Gastrocnemius medialis (tissue), 4 donors: ENCODE data around the gene TPK1. TPM values are rescaled to one million over a fixed set of nuclear protein-coding genes. Genes with fewer than 3 reads are reported as not detected.
A peak's percentile ranks its signal among the peaks of the same experiment; 100 is the strongest.
"Not testable (repeated sequence)": the region's sequence is repeated elsewhere in the genome, so short reads cannot be mapped to it uniquely, and the experiment has no call there.

Source experiments
- ATAC-seq, 2 donors: fragments of 150-250 bp; one replicate each; pipeline ENCODE4 v1.9.1; 2016
- DNase-seq, 2 donors: peaks; one replicate each; pipeline ENCODE4 v3.0.0-alpha.2; 2019
- H3K27ac ChIP-seq, 4 donors: fragments of 200-600 bp; sonication (generic); 1 replicate in 1 of 4; 2 replicates in 3 of 4; pipeline ENCODE4 v1.5.1; 2016 to 2018; ENCODE audit warnings: mild to moderate bottlenecking in 2 of 4, moderate library complexity in 1 of 4
- H3K27me3 ChIP-seq, 3 donors: fragments of 200-600 bp; sonication (generic) in 2 of 3; 1 replicate in 1 of 3; 2 replicates in 2 of 3; pipeline versions ENCODE4 v1.5.1 to v1.6.0; 2016 to 2019; ENCODE audit warnings: mild to moderate bottlenecking in 1 of 3, moderate library complexity in 1 of 3
- H3K36me3 ChIP-seq, 2 donors: fragments of 200-600 bp; sonication (generic) in 1 of 2; one replicate each; pipeline ENCODE4 v1.5.1; 2017 to 2018
- H3K4me1 ChIP-seq, 2 donors: fragments of 200-600 bp; sonication (generic) in 1 of 2; one replicate each; pipeline ENCODE4 v1.5.1; 2016 to 2017; ENCODE audit warnings: mild to moderate bottlenecking in 2 of 2
- H3K4me3 ChIP-seq, 4 donors: fragments of 200-600 bp; sonication (generic) in 3 of 4; 1 replicate in 1 of 4; 2 replicates in 3 of 4; pipeline ENCODE4 v1.5.1; 2016 to 2019; ENCODE audit warnings: mild to moderate bottlenecking in 2 of 4
- H3K9me3 ChIP-seq, 3 donors: fragments of 200-600 bp; sonication (generic) in 2 of 3; 1 replicate in 1 of 3; 2 replicates in 2 of 3; pipeline ENCODE4 v1.5.1; 2016 to 2019
- POLR2A ChIP-seq, 2 donors: fragments of 450-650 bp; IDR thresholded peaks; one replicate each; pipeline ENCODE4 v1.6.1; 2017; ENCODE audit warnings: antibody characterized with exemption in 2 of 2, mild to moderate bottlenecking in 2 of 2, moderate library complexity in 2 of 2
- in situ Hi-C, 4 donors: fragments of 200-750 bp; cut with MboI; loops; one replicate each; pipeline versions ENCODE4 v1.15.0 to v1.8.0; 2017; ENCODE audit warnings: low sequenced_read_pairs in 4 of 4
- intact Hi-C: fragments of 100-400 bp; cut with DNase I; formaldehyde crosslinking; loops from one replicate; pipeline ENCODE4 v1.15.1; 2023; ENCODE audit warnings: low total_unique reads
- total RNA-seq, 4 donors: library from RNA; depleted of rRNA; stranded (reverse); fragments of >200 nt; gene quantifications; one replicate each; pipeline versions ENCODE4 v1.1.0 to v1.2.3, GENCODE V29; 2016
- TF ChIP-seq, protein P1 (sequence below), 5 experiments: fragments of 450-650 bp in 3 of 5; fragments of 200-600 bp in 2 of 5; sonication (generic) in 2 of 5; IDR thresholded peaks in 4 of 5; conservative IDR thresholded peaks in 1 of 5; 1 replicate in 4 of 5; 2 replicates in 1 of 5; pipeline ENCODE4 v1.5.1; 2016 to 2019; ENCODE audit warnings: antibody characterized with exemption in 5 of 5, mild to moderate bottlenecking in 3 of 5, moderate library complexity in 3 of 5

TPK1 gene
- total RNA-seq, 4 donors from 2014 or later: 2.0 to 6.9 (median 2.7) TPM

DNA sequence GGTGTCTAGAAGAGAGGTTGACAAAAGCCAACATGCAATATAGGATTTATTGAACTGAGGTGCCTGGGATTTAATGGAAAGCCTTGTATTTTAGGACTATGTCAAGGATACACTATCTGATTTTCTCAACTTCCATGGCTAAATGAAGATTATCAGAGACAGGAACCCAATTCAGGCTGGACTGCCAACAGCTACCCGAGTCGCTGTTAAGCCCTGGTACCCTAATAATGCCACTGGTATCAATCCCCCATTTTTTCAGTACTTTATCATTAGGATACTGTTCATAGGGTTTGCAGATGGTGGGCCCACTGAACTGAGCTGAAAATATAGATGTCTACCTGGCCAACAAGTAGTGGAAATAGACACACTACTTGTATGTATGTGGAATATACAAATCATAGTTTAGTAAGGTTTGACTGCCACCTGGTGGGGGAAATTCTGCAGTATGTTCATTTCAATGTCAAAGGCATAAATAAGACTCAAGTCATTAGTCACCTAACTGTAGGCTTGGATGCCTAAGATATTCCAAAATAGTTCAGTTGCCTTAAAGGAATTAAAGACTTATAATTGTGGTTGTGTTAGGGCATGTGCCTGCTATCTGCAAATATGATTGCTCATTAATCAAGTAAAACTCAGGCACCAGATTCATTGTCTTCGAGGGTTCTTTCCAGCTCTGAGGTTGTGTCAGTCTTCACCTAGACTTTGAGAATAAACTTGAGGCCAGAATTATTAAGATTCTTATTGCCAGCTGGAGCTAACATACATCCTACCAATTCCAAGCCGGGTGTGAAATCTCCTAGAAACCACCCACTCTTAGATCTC lies 398.3 kb downstream of the TPK1 start:
- H3K9me3 ChIP-seq: no peaks in the 10 kb centered on the region
- no peaks in the 10 kb centered on the region for H3K4me1 ChIP-seq
- DNase-seq (no peak), ATAC-seq (no peak)
- H3K4me3 ChIP-seq: no peak overlapping the region
- no peaks in the 10 kb centered on the region for H3K36me3 ChIP-seq
- intact Hi-C loops (no loop called here), in situ Hi-C loops (no loop called here)
- H3K27ac ChIP-seq: no peak overlapping the region
- no peaks in the 10 kb centered on the region for H3K27me3 ChIP-seq
- TF ChIP-seq POLR2A (IDR thresholded peaks at IDR 0.05): no peak
- TF ChIP-seq, protein P1, sequence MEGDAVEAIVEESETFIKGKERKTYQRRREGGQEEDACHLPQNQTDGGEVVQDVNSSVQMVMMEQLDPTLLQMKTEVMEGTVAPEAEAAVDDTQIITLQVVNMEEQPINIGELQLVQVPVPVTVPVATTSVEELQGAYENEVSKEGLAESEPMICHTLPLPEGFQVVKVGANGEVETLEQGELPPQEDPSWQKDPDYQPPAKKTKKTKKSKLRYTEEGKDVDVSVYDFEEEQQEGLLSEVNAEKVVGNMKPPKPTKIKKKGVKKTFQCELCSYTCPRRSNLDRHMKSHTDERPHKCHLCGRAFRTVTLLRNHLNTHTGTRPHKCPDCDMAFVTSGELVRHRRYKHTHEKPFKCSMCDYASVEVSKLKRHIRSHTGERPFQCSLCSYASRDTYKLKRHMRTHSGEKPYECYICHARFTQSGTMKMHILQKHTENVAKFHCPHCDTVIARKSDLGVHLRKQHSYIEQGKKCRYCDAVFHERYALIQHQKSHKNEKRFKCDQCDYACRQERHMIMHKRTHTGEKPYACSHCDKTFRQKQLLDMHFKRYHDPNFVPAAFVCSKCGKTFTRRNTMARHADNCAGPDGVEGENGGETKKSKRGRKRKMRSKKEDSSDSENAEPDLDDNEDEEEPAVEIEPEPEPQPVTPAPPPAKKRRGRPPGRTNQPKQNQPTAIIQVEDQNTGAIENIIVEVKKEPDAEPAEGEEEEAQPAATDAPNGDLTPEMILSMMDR (IDR thresholded peaks at IDR 0.05 in 4 of 5, conservative IDR thresholded peaks at IDR 0.05 in 1 of 5): peak in 1 of 5 experiments; percentile 21

DNA sequence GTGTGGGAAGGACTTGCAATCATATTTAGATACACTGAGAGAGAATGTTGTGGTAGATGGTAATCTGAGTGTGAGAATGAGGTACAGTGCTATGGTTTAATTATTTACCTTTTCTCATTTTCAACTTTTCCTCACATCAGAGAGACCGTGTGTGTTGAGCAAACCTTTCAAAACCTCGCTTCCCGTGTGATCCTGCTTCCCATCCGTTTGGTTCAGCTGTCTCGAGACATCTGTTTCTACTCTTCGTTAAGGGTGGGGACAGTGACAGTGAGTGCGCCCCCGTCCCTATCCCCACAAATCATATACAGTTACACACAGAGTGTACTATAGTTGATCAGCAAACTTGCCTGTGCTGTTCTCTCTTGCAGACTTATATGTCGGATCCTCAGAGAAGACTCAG lies 399.4 kb downstream of the TPK1 start:
- in situ Hi-C loops: no loop called here
- intact Hi-C loops: no loop called here
- Histone ChIP-seq H3K4me1 (no peaks in the 10 kb centered on the region), H3K36me3 (no peaks in the 10 kb centered on the region), H3K27ac (no peak overlapping the region), H3K27me3 (no peaks in the 10 kb centered on the region), H3K9me3 (no peaks in the 10 kb centered on the region), H3K4me3 (no peak overlapping the region)
- ATAC-seq: no peak
- TF ChIP-seq, protein P1 (IDR thresholded peaks at IDR 0.05 in 4 of 5, conservative IDR thresholded peaks at IDR 0.05 in 1 of 5): no peak
- TF ChIP-seq POLR2A (IDR thresholded peaks at IDR 0.05): no peak
- DNase-seq: no peak

DNA sequence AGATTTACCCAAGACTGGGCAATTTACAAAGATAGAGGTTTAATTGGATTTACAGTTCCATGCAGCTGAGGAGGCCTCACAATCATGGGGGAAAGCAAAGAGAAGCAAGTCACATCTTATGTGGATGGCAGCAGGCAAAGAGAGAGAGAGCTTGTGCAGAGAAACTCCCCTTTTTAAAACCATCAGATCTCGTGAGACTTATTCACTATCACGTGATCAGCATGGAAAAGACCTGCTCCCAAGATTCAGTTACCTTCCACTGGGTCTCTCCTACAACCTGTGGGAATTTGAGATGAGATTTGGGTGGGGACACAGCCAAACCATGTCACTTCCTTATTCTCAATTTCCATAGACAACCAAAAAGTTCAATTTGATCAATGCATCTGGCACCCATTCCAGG lies 407.4 kb downstream of the TPK1 start:
- TF ChIP-seq, protein P1 (IDR thresholded peaks at IDR 0.05 in 4 of 5, conservative IDR thresholded peaks at IDR 0.05 in 1 of 5): no peak
- no peak for TF ChIP-seq POLR2A (IDR thresholded peaks at IDR 0.05)
- in situ Hi-C loops: no loop called here
- Histone ChIP-seq H3K27ac (no peak overlapping the region), H3K4me1 (no peaks in the 10 kb centered on the region), H3K4me3 (no peak overlapping the region), H3K9me3 (no peaks in the 10 kb centered on the region), H3K27me3 (no peaks in the 10 kb centered on the region), H3K36me3 (no peaks in the 10 kb centered on the region)
- intact Hi-C loops: no loop called here
- DNase-seq (no peak), ATAC-seq (no peak)

DNA sequence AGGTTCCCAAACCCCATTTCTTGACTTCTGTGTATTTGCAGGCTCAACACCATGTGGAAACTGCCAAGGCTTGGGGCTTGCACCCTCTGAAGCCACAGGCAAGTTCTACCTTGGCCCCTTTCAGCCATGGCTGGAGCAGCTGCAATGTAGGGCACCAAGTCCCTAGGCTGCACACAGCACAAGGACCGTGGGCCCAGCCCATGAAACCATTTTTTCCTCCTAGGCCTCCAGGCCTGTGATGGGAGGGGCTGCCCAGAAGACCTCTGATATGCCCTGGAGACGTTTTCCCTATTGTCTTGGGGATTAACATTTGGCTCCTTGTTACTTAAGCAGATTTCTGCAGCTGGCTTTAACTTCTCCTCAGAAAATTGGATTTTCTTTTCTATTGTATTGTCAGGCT lies 408.3 kb downstream of the TPK1 start:
- H3K27me3 ChIP-seq, H3K9me3 ChIP-seq, H3K36me3 ChIP-seq, DNase-seq, ATAC-seq, intact Hi-C loops, H3K4me3 ChIP-seq, in situ Hi-C loops, H3K27ac ChIP-seq, H3K4me1 ChIP-seq: not testable (repeated sequence)

DNA sequence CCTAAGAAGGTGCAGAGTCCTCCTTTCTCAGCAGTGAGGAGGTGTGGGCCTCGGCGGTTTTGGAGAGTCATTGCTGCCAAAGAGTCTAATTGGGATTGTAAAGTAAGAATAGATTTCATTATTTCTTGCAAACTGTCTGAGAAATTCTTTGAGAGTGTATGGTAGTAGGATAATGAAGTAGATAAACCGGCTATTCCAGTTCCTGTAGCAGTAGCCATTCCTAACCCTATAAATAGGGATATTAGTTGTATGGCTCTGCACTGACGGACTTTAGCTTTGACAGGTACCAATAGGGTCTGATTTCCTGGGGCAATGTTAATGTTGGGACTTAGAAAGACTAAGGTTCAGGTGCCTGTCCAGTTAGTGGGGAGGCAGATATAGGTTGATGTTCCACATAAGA lies 416.9 kb downstream of the TPK1 start:
- H3K36me3 ChIP-seq, H3K4me1 ChIP-seq, H3K27ac ChIP-seq, in situ Hi-C loops, ATAC-seq, DNase-seq, intact Hi-C loops, H3K27me3 ChIP-seq, H3K4me3 ChIP-seq, H3K9me3 ChIP-seq: not testable (repeated sequence)

DNA sequence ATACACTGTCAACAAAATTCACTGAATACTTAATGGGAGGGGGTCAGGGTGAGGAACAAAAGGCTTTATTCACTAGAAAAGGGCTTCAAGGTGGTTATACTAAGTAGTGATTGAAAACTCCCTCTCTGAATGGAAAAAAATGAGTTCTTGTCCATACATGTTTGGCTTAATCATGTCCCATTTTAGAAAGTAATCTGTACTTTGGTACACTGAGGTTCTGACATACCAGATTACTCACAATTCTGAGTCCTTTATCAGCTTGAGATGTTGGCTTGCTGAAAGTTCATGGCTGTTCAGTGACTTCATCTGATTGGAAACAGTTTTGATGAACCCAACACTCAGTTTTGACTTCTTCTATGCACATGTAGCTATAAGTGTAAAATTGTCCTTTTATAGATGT lies 419.5 kb downstream of the TPK1 start:
- ATAC-seq (no peak), DNase-seq (no peak)
- in situ Hi-C loops: no loop called here
- Histone ChIP-seq H3K27me3 (no peaks in the 10 kb centered on the region), H3K27ac (no peak overlapping the region), H3K36me3 (no peaks in the 10 kb centered on the region), H3K9me3 (no peaks in the 10 kb centered on the region), H3K4me1 (no peaks in the 10 kb centered on the region), H3K4me3 (no peak overlapping the region)
- intact Hi-C loops: no loop called here
- no peak for TF ChIP-seq POLR2A (IDR thresholded peaks at IDR 0.05)
- TF ChIP-seq, protein P1 (IDR thresholded peaks at IDR 0.05 in 4 of 5, conservative IDR thresholded peaks at IDR 0.05 in 1 of 5): no peak
